ENCODE results near the gene NECTIN4.

The NECTIN4 gene

GRCh38 chr1:161111117-161111516, 21.8 kb upstream of the NECTIN4 start:
- no peak for DNase-seq

GRCh38 chr1:161106431-161106830, 17.1 kb upstream of the NECTIN4 start:
- no peak for DNase-seq

- no peak for DNase-seq
Observed at GRCh38 chr1:161100556-161100955, 11.2 kb upstream of the NECTIN4 start.

GRCh38 chr1:161099090-161099802, 9.9 kb upstream of the NECTIN4 start:
- no peak for DNase-seq

GRCh38 chr1:161098210-161099068, 9.1 kb upstream of the NECTIN4 start, which contains the start of gene KLHDC9:
Gene KLHDC9 (plus strand): TSS chr1:161098361. CDS start chr1:161098536, 175 bp downstream.
- no peak for DNase-seq

GRCh38 chr1:161096530-161096929, 7.2 kb upstream of the NECTIN4 start:
- no peak for DNase-seq

GRCh38 chr1:161096015-161096414, 6.7 kb upstream of the NECTIN4 start:
- DNase-seq = no peak

- no peak for DNase-seq
Observed at GRCh38 chr1:161095230-161095629, 5.9 kb upstream of the NECTIN4 start.

GRCh38 chr1:161094481-161094880, 5.1 kb upstream of the NECTIN4 start:
- DNase-seq = no peak

GRCh38 chr1:161092621-161093028, 3.3 kb upstream of the NECTIN4 start:
- no peak for DNase-seq

GRCh38 chr1:161091796-161092507, 2.6 kb upstream of the NECTIN4 start:
- no peak for DNase-seq

GRCh38 chr1:161091093-161091492, 1.7 kb upstream of the NECTIN4 start:
- DNase-seq = no peak

- no peak for DNase-seq
Observed at GRCh38 chr1:161090617-161091016, 1.3 kb upstream of the NECTIN4 start.

- no peak for DNase-seq
Observed at GRCh38 chr1:161089938-161090337, 580 bp upstream of the NECTIN4 start.

- no peak for DNase-seq
Observed at GRCh38 chr1:161088587-161089110, 709 bp downstream of the NECTIN4 start.

- DNase-seq = no peak
Observed at GRCh38 chr1:161086457-161086856, 2.9 kb downstream of the NECTIN4 start.

- no peak for DNase-seq
Observed at GRCh38 chr1:161085165-161085564, 4.2 kb downstream of the NECTIN4 start.

- no peak for DNase-seq
Observed at GRCh38 chr1:161084597-161084988, 4.8 kb downstream of the NECTIN4 start.

- no peak for DNase-seq
Observed at GRCh38 chr1:161083748-161084596, 5.4 kb downstream of the NECTIN4 start.

GRCh38 chr1:161082996-161083747, 6.2 kb downstream of the NECTIN4 start:
- DNase-seq = no peak

GRCh38 chr1:161082483-161082882, 6.9 kb downstream of the NECTIN4 start:
- no peak for DNase-seq
